WI38 (cell line): ENCODE measurements around the gene NKX3-2.

Experiments used
- H3K4me3 ChIP-seq: 2 replicates; pipeline ENCODE4 v1.5.1; 2011; ENCODE audit warnings: low read depth, mild to moderate bottlenecking, control low read depth, low read length
- TF ChIP-seq, protein P1 (sequence below): IDR thresholded peaks from 2 replicates; pipeline ENCODE4 v1.5.1; 2012; ENCODE audit warnings: low read depth, mild to moderate bottlenecking, control low read depth, low read length

Gene NKX3-2

DNA sequence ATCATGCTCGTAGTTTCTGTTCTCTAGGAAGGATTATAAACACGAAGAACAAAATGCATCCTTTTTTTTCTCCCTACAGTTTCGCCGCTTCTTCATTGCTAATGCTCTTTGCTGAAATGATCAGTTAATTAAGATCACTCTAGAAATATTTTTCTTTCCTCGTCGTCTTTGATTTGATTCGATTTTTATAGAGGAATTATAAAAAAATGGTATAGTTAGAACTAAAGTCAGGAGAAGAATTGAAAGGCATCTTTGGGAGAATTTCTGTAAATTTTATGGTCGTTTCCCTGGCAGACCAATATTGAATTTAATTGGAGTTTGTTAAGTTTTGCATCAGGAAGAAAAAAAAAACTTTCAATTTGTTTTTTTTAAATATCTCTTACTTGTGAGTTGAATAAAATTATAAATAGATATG lies 1.1 kb upstream of the NKX3-2 start:
- H3K4me3 ChIP-seq = peak overlapping the region; percentile 78
- TF ChIP-seq, protein P1, sequence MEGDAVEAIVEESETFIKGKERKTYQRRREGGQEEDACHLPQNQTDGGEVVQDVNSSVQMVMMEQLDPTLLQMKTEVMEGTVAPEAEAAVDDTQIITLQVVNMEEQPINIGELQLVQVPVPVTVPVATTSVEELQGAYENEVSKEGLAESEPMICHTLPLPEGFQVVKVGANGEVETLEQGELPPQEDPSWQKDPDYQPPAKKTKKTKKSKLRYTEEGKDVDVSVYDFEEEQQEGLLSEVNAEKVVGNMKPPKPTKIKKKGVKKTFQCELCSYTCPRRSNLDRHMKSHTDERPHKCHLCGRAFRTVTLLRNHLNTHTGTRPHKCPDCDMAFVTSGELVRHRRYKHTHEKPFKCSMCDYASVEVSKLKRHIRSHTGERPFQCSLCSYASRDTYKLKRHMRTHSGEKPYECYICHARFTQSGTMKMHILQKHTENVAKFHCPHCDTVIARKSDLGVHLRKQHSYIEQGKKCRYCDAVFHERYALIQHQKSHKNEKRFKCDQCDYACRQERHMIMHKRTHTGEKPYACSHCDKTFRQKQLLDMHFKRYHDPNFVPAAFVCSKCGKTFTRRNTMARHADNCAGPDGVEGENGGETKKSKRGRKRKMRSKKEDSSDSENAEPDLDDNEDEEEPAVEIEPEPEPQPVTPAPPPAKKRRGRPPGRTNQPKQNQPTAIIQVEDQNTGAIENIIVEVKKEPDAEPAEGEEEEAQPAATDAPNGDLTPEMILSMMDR = no peak

DNA sequence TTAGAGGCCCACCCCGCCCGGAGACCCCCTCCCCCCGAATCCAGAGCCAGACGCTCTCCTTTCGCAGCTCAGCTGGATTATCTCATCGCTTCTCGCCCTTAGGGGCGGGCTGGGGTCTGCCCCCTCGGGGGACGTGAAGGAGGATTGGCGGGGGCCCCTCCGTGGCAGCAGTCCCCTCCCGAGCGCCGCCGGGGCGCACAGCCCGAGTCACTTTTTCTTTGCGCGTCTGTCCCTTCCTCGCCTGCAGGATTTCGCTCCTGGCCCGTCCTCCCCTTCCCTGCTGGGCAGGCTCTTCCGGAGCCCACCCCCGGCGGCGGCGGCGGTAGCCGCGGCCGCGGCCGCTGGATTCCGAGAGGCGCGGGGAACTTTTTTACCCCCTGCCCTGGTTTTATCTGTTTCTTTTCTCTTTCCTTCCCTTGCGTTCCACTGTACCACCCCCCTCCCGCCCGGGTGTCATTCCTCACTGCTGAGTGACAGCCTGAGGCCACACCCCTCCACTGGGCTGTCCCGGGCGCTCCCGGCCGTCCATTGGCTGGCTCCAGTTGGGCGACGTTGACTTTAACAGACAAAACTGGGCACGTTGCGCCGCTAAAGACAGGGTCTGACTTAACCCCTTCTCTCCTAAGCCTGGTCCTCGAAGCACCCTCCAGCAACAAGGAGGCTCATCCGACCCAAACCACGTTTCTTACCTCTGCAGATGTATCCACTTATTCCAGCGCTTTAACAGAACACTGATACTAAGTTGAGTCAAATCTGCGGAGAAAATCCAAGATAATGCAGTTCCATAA lies 492 bp upstream of the NKX3-2 start:
- peak overlapping the region; percentile 78 for H3K4me3 ChIP-seq
- TF ChIP-seq, protein P1 = no peak

DNA sequence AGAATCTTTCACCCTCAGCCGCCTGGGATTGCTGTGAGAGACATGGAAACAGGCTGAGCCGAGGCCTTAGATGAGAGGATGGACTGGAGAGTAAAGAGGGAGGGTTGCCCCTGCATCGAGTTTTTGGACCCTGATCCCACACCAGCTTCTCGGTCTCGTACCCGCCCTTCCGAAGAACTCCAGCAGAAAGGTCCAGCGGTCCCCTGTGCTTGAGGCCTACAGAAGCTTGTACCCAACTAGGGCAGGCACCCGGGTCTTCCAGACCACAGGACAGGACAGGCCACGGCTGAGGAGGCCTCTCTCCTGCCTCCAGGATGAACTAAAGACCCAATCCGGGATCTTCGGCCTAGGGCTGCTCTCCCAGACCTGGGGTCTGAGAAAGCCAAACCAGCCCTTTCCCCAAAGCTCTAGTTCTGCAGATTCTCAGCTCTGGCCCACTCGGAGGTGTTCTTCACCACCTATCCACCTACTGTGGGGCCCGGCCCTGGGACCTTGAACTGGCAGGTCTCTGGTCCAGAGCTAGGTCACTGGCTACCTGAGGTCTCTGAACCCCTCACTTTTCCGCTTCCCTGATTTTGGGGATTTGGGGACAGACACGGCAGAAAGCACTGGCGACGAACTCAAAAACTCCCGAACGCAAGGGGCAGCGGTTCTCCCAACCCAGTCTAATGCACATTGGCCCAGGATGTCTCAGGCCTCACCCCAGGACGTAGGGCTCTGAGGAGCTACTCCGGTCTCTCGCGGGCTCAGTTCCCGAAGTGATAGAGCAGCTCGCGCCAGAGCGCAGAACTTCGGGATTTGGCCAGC lies 1.1 kb downstream of the NKX3-2 start:
- peak overlapping the region; percentile 78 for H3K4me3 ChIP-seq
- TF ChIP-seq, protein P1 = no peak

GRCh38 chr4:13542577-13543031 lies 1.7 kb downstream of the NKX3-2 start:
- TF ChIP-seq, protein P1 = no peak
- no peak overlapping the region for H3K4me3 ChIP-seq

DNA sequence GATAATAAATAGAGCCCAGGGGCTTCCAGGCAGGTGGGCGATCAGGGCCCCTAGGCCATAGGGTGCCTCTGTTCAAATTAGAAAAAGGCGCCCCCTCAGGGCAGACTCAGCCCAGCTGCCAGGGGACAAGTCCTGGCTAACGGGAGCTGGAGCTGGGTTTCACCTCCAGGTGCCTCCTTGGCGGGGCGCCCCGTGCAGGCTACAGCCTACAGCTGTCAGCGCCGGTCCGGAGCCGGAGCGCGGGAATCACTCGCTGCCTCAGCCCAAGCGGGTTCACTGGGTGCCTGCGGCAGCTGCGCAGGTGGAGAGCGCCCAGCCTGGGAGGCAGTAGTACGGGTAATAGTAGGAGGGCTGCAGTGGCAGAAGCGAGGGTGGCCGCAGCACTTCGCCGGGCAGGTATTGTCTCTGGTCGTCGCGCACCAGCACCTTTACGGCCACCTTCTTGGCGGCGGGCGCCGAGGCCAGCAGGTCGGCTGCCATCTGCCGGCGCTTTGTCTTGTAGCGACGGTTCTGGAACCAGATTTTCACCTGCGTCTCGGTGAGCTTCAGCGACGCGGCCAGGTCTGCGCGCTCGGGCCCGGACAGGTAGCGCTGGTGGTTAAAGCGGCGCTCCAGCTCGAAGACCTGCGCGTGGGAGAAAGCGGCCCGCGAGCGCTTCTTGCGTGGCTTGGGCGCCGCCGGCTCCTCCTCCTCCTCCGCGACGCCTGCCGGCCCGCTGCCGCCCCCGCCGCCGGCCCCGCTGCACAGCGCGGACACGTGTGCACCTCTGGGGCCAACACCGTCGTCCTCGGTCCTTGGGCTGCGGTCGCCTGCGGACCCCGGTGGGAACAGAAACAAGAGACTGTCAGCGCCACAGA lies 2.4 kb downstream of the NKX3-2 start:
- no peak overlapping the region for H3K4me3 ChIP-seq
- TF ChIP-seq, protein P1 = no peak

- TF ChIP-seq, protein P1 = no peak
- no peak overlapping the region for H3K4me3 ChIP-seq
Measured at GRCh38 chr4:13541176-13541604, 3.1 kb downstream of the NKX3-2 start.
